PC-9 (cell line): ENCODE data around the gene ADIPOQ.

Experiments
- CTCF ChIP-seq: fragments of 200-600 bp; sonication (generic); conservative IDR thresholded peaks from 2 replicates; pipeline ENCODE4 v1.6.1; 2017; ENCODE audit warnings: mixed run types, antibody characterized with exemption, mild to moderate bottlenecking, moderate library complexity
- EZH2 ChIP-seq: fragments of 200-600 bp; sonication (generic); IDR thresholded peaks from 2 replicates; pipeline ENCODE4 v1.8.0; 2017; ENCODE audit warnings: antibody characterized with exemption, low read depth

DNA sequence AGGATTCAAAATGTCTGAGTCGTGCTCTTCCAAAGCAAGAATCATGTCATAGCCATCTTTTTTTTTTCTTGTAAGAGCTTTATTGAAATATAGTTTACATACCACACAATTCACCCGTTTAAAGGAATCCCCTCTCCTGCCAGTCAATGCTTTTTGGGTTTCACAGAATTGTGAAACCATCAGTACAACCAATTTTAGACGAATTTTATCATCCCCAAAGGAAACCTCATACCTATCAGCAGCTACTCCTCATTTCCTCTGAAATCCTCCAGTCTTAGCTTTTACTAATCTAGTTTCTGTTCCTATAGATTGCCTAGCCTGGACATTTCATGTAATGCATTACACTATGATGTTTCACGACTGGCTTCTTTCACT, 39.6 kb downstream of the ADIPOQ start:
- TF ChIP-seq CTCF (no peak), EZH2 (no peak)
